SH-SY5Y (cell line): ENCODE data around the gene SPATA45.

ENCODE experiments used
- GATA2 ChIP-seq: IDR thresholded peaks from 2 replicates; pipeline ENCODE4 v1.6.1; 2011; ENCODE audit warnings: mild to moderate bottlenecking, low read depth, low read length
- GATA3 ChIP-seq: IDR thresholded peaks from 2 replicates; pipeline ENCODE4 v1.6.1; 2011; ENCODE audit warnings: low read depth, mild to moderate bottlenecking, low read length, moderate library complexity

DNA sequence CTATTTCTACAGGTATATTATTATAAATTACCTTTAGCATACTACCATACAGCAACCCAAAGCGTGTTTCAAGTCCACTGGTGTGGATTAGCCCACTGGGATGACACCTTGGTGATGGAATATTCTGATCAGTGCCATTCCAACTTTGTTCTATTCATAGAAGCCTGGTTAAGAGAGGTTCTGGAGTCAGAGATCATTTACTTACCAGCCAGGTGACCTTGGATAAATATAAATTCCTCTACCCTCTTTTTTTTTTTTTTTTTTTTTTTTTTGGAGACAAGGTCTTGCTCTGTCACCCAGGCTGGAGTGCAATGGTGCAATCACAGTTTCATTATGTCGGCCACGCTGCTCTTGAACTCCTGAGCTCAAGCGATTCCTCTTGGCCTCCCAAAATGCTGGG is at the start of gene SPATA45:
- TF ChIP-seq GATA3 (no peak), GATA2 (no peak)
